ENCODE results near the gene GNAQ.

GNAQ gene

DNA sequence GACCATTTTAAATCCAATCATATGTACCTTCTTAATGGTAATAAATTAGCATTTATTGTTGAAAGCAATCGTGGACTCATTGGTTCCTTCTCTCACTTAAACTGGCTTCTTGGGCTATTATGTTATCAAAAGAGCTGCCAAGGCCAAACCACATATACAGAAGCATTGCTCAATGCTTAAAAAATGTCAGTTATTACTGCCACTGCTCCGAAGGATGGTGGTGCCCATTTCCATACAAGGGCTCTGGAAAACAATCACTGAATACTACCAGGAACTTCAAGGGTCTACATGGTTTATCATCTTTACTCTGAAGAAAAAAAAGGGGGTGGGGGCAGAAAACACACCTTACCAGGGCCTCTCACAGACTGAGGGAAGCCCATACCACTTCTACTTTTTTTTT, 104.3 kb downstream of the GNAQ start:
- Histone ChIP-seq H3K27ac (peak overlapping the region; percentile 15 to 34), H3K9me3 (no peaks in the 10 kb centered on the region), H3K4me1 (peaks cover 0 to 53% (median 24%) of the 10 kb centered on the region in 4 donors), H3K4me3 (no peak overlapping the region), H3K27me3 (no peaks in the 10 kb centered on the region), H3K36me3 (no peaks in the 10 kb centered on the region)
- TF ChIP-seq CTCF (IDR thresholded peaks at IDR 0.05) = no peak
- intact Hi-C loops (cut with DNase I; ENCODE audit: low total_unique reads) = no loop called here
- no peak for DNase-seq

- H3K9me3 ChIP-seq = no peaks in the 10 kb centered on the region
- no peak for DNase-seq
- intact Hi-C loops (cut with DNase I; ENCODE audit: low total_unique reads) = no loop called here
- H3K27ac ChIP-seq = peak overlapping the region in 1 of 2 donors; percentile 34
- H3K36me3 ChIP-seq = peaks cover 0 to under 1% (median 0%) of the 10 kb centered on the region in 3 donors
- TF ChIP-seq CTCF (IDR thresholded peaks at IDR 0.05) = no peak
- H3K4me1 ChIP-seq = peaks cover 0 to 45% (median 24%) of the 10 kb centered on the region in 4 donors
- no peak overlapping the region for H3K4me3 ChIP-seq
- no peaks in the 10 kb centered on the region for H3K27me3 ChIP-seq
Observed at GRCh38 chr9:77926371-77926878, 105.2 kb downstream of the GNAQ start.

GRCh38 chr9:77922591-77922990, 109.0 kb downstream of the GNAQ start:
- Histone ChIP-seq H3K27me3 (no peaks in the 10 kb centered on the region), H3K4me1 (peaks cover 0 to 37% (median 23%) of the 10 kb centered on the region in 4 donors), H3K36me3 (peaks cover 0 to 24% (median 0%) of the 10 kb centered on the region in 3 donors), H3K27ac (no peak overlapping the region), H3K9me3 (no peaks in the 10 kb centered on the region), H3K4me3 (no peak overlapping the region)
- intact Hi-C loops (cut with DNase I; ENCODE audit: low total_unique reads) = no loop called here
- DNase-seq = no peak
- TF ChIP-seq CTCF (IDR thresholded peaks at IDR 0.05) = no peak

DNA sequence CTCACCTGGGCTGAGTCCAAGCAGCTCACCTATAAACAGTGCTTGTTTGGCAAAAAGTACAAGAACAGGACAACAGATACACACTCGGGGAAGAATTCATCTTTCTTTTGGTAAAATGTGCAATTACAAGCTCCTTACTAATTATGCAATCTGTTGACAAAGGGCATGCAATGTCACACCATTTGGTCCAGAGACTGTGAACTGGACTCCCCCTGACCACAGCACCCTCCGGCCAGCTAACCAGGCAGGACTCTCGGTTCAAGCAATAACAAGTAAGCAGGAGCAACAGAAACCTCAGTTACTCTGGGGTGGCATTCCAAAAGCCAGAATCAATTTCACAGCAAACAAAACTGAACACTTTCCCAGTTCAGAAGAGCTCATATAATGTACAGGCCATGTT, 113.8 kb downstream of the GNAQ start:
- Histone ChIP-seq H3K27me3 (no peaks in the 10 kb centered on the region), H3K4me3 (no peak overlapping the region), H3K36me3 (peaks cover 0 to 24% (median 0%) of the 10 kb centered on the region in 3 donors), H3K9me3 (no peaks in the 10 kb centered on the region), H3K27ac (no peak overlapping the region), H3K4me1 (peaks cover 0 to 37% (median 8%) of the 10 kb centered on the region in 4 donors)
- no peak for TF ChIP-seq CTCF (IDR thresholded peaks at IDR 0.05)
- no peak for DNase-seq
- intact Hi-C loops (cut with DNase I; ENCODE audit: low total_unique reads) = no loop called here

GRCh38 chr9:77916820-77917219, 114.8 kb downstream of the GNAQ start:
- no peak for TF ChIP-seq CTCF (IDR thresholded peaks at IDR 0.05)
- H3K9me3 ChIP-seq = no peaks in the 10 kb centered on the region
- H3K4me1 ChIP-seq = peaks cover 0 to 42% (median 8%) of the 10 kb centered on the region in 4 donors
- no peak overlapping the region for H3K4me3 ChIP-seq
- no peak overlapping the region for H3K27ac ChIP-seq
- H3K36me3 ChIP-seq = peaks cover 0 to 24% (median 0%) of the 10 kb centered on the region in 3 donors
- no peaks in the 10 kb centered on the region for H3K27me3 ChIP-seq
- intact Hi-C loops (cut with DNase I; ENCODE audit: low total_unique reads) = no loop called here
- no peak for DNase-seq

- Histone ChIP-seq H3K36me3 (peaks cover 0 to 23% (median 0%) of the 10 kb centered on the region in 3 donors), H3K4me1 (peaks cover 0 to 46% (median 10%) of the 10 kb centered on the region in 4 donors), H3K9me3 (no peaks in the 10 kb centered on the region), H3K27ac (no peak overlapping the region), H3K27me3 (no peaks in the 10 kb centered on the region), H3K4me3 (no peak overlapping the region)
- no peak for TF ChIP-seq CTCF (IDR thresholded peaks at IDR 0.05)
- intact Hi-C loops (cut with DNase I; ENCODE audit: low total_unique reads) = no loop called here
- DNase-seq = no peak
Observed at GRCh38 chr9:77916410-77916819, 115.2 kb downstream of the GNAQ start.

Data from tibial artery (tissue), 4 donors.